SK-N-SH treated with all-trans-retinoic acid at 6 μM for 48 hours (cell line): Measurements from ENCODE around the gene IZUMO2.
"Not testable (repeated sequence)": the region's sequence is repeated elsewhere in the genome, so short reads cannot be mapped to it uniquely, and the experiment has no call there.

ENCODE experiments used
- CSDC2 ChIP-seq: fragments of 250-450 bp; sonication (Bioruptor Pico); IDR thresholded peaks from 2 replicates; pipeline ENCODE4 v1.5.0; 2020; ENCODE audit warnings: mild to moderate bottlenecking, moderate library complexity
- GLIS3 ChIP-seq: fragments of 250-450 bp; sonication (Bioruptor Pico); IDR thresholded peaks from 2 replicates; pipeline ENCODE4 v1.5.0; 2020; ENCODE audit warnings: mild to moderate bottlenecking, moderate library complexity
- PATZ1 ChIP-seq: fragments of 250-450 bp; sonication (Bioruptor Pico); IDR thresholded peaks from 2 replicates; pipeline ENCODE4 v1.8.0; 2020; ENCODE audit warnings: mild to moderate bottlenecking, moderate library complexity, borderline replicate concordance
- RARB ChIP-seq: fragments of 250-450 bp; sonication (Bioruptor Pico); IDR thresholded peaks from 2 replicates; pipeline ENCODE4 v1.8.0; 2021; ENCODE audit warnings: mild to moderate bottlenecking, moderate library complexity
- ZC3H10 ChIP-seq: fragments of 250-450 bp; sonication (Bioruptor Pico); IDR thresholded peaks from 2 replicates; pipeline ENCODE4 v1.5.1; 2021; ENCODE audit warnings: mild to moderate bottlenecking, moderate library complexity
- ZFP3 ChIP-seq: fragments of 250-450 bp; sonication (Bioruptor Pico); IDR thresholded peaks from 2 replicates; pipeline ENCODE4 v1.5.0; 2020; ENCODE audit warnings: mild to moderate bottlenecking, moderate library complexity
- ZFP30 ChIP-seq: fragments of 450-650 bp; formaldehyde crosslinking; IDR thresholded peaks from 2 replicates; pipeline ENCODE4 v1.5.0; 2022; ENCODE audit warnings: mild to moderate bottlenecking, moderate library complexity
- ZNF565 ChIP-seq: fragments of 450-650 bp; formaldehyde crosslinking; conservative IDR thresholded peaks from 2 replicates; pipeline ENCODE4 v1.5.0; 2020; ENCODE audit warnings: low read depth, mild to moderate bottlenecking, moderate library complexity
- TF ChIP-seq, protein P1 (sequence below): fragments of 250-450 bp; sonication (Bioruptor Pico); IDR thresholded peaks from 2 replicates; pipeline ENCODE4 v1.5.1; 2021; ENCODE audit warnings: mild to moderate bottlenecking, moderate library complexity

DNA sequence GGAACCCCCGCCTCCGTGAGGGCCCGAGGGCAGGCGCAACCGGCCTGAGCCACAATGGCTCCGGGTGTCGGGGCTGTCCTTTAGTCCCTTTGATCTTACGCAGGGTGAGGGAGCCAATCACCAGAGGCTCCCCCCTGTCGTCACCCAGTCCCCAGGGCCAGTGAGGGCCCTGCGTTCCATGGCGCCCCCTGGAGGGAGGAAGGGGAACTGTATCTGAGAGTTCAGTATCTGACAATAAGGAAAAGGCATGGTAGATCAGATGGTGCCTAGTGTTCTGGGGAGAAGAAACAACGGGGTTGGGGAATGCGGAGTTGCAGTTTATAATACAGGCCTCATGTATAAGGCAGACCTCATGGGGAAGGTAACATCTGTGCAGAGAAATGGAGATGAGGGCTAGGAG lies 59.1 kb downstream of the IZUMO2 start:
- TF ChIP-seq PATZ1; ZC3H10 (CRISPR knock-in tag); CSDC2; ZFP3 (CRISPR knock-in tag); RARB (CRISPR knock-in tag); ZFP30; GLIS3 (CRISPR knock-in tag); ZNF565: not testable (repeated sequence)
- TF ChIP-seq, protein P1, sequence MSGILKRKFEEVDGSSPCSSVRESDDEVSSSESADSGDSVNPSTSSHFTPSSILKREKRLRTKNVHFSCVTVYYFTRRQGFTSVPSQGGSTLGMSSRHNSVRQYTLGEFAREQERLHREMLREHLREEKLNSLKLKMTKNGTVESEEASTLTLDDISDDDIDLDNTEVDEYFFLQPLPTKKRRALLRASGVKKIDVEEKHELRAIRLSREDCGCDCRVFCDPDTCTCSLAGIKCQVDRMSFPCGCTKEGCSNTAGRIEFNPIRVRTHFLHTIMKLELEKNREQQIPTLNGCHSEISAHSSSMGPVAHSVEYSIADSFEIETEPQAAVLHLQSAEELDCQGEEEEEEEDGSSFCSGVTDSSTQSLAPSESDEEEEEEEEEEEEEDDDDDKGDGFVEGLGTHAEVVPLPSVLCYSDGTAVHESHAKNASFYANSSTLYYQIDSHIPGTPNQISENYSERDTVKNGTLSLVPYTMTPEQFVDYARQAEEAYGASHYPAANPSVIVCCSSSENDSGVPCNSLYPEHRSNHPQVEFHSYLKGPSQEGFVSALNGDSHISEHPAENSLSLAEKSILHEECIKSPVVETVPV (CRISPR knock-in tag) = not testable (repeated sequence)
